Sigmoid colon (tissue), 4 donors: ENCODE data around the gene MOB3B.

Experiments
- CTCF ChIP-seq, 4 experiments: fragments of 450-650 bp in 3 of 4; fragments of 200-600 bp in 1 of 4; IDR thresholded peaks; one replicate each; pipeline ENCODE4 v1.5.1; 2016 to 2019; ENCODE audit warnings: antibody characterized with exemption in 4 of 4, mild to moderate bottlenecking in 3 of 4, moderate library complexity in 2 of 4
- EP300 ChIP-seq, 4 donors: sonication (generic); formaldehyde crosslinking; IDR thresholded peaks; one replicate each; pipeline ENCODE4 v1.6.1; 2017; ENCODE audit warnings: antibody characterized with exemption in 4 of 4
- POLR2A ChIP-seq, 2 donors: fragments of 450-650 bp; IDR thresholded peaks; one replicate each; pipeline ENCODE4 v1.6.1; 2016; ENCODE audit warnings: antibody characterized with exemption in 2 of 2, mild to moderate bottlenecking in 2 of 2, moderate library complexity in 2 of 2
- POLR2AphosphoS5 ChIP-seq, 4 donors: sonication (generic); formaldehyde crosslinking; IDR thresholded peaks; one replicate each; pipeline ENCODE4 v1.6.1; 2017; ENCODE audit warnings: antibody characterized with exemption in 4 of 4

- TF ChIP-seq POLR2AphosphoS5 (IDR thresholded peaks at IDR 0.05) (no peak), CTCF (IDR thresholded peaks at IDR 0.05) (no peak), POLR2A (IDR thresholded peaks at IDR 0.05) (no peak), EP300 (IDR thresholded peaks at IDR 0.05) (no peak)
Observed at GRCh38 chr9:27482709-27483108, 46.9 kb downstream of the MOB3B start.
